ENCODE measurements around the gene S100A11. TPM values are rescaled to one million over a fixed set of nuclear protein-coding genes. Genes with fewer than 3 reads are reported as not detected.

The S100A11 gene
- total RNA-seq, 1 donor from 2014 or later = 668 TPM

DNA sequence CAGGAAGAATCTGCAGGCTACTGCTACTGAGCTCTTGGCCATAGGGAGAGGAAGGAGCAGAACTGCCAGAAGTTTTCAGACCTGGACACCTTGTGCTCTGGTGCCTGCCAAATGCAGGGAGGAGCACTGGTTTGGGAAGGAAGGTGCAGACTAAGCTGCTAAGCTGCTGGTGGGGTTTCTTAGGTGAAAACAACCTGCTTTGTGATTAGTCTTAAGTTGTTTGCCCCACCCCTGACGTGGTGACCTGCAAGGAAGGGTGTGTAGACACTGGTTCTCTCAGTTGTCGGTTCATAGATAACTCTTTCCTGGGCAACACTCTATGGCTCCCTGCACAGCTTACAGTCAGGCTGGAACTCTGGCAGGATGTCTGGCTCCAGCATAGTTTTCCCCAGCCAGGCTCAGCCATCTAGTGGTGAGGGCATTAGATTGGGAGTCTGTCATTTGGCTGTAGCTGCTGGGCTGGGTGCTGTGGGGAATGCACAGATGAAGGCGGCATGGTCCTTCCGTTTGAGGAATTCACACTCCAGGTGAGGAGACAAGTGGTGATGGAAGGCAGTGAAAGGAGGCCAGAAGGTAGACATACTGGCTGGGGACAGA lies 32.9 kb downstream of the S100A11 start:
- DNase-seq (ENCODE audit: extremely low read depth, low read depth, low spot score) = no peak

DNA sequence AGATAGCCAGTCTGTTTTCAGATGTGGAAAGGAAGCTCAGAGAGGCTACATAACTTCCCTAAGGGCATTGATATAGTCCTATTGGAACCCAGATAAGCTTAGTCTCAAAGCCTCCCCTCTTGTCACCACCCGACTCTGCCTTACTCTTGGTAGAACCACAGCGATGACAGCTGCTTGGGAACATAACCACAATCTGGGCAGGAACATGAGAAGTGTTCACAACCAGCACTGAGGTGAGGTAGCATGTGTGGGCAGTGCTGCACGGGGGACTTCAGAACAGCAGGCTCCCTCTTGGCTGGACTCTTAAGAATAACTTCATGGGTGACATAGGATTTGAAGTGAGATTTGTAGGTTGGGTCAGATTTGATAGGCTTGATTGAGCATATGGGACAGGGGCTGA lies 33.8 kb downstream of the S100A11 start:
- DNase-seq (ENCODE audit: extremely low read depth, low read depth, low spot score) = no peak

DNA sequence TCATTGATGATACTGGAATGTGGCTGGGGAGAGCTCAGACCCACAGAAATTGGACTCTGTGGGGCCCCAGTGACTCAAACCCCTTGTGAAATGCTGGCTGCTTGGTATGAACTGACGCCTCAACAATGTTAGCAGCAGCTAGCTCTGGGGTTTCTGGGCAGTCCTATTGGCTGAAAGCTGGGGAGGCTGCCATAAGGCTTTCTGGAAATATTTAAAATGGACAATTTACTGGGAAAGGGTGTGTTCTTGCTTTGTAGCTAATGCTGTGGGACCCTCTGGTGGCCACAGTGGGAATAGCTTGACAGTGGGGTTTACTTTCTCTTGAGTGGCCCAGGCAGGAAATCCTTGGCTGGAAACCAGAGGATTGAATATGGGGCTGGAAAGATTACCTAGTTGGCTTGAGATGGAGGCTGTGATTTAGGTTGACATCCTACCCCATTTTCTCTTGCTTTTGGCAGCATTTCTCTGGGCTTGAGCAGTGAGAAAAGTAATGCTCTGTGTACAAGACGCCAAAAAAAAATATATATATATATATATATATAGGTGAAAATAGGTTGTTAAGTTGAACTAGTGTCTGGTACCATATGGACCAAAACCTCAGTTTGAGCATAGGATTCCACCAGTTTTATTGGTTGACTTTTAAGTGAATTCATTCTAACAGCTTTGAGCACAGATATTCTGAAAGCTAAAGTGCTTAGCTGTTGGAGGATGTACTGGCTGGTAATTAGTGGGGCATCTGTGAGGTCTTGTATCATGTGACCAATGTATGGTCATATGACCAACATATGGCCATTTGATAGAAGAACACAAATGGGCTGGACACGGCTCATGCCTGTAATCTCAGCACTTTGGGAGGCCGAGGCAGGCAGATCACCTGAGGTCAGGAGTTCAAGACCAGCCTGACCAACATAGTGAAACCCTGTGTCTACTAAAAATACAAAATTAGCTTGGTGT lies 34.9 kb downstream of the S100A11 start:
- DNase-seq (ENCODE audit: extremely low read depth, low read depth, low spot score) = peak; percentile 77

DNA sequence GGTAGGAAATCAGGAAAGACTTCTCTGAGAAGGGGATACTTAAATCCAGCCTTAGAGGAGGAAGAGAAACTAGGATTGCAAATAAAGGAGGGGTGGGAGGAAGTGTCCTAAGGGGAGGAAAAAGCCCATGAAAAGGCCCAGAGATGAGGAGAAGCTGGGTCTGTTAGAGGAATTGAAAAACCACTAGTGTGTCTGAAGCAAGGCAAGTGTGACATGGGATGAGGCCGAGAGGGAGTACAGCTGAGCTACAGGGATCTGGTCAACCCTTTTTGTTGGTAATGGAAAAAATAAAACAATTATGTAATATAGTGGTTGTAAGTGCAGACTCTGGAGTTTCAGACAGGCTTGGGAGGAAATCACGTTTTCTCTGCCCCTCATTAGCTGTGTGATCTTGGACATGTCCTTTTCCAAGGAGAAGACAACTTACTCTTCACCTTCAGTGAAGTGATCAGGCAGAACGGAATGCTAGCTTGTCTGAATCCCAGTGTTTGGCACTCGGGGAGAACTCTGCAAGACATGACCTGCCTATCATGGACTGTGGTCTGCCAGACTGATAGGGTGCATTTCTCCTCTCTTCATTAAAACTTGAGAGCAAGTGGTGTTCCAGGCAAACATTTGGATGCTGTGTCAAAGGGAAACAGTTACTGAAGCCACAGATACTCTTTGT lies 35.7 kb downstream of the S100A11 start:
- no peak for DNase-seq (ENCODE audit: extremely low read depth, low read depth, low spot score)

DNA sequence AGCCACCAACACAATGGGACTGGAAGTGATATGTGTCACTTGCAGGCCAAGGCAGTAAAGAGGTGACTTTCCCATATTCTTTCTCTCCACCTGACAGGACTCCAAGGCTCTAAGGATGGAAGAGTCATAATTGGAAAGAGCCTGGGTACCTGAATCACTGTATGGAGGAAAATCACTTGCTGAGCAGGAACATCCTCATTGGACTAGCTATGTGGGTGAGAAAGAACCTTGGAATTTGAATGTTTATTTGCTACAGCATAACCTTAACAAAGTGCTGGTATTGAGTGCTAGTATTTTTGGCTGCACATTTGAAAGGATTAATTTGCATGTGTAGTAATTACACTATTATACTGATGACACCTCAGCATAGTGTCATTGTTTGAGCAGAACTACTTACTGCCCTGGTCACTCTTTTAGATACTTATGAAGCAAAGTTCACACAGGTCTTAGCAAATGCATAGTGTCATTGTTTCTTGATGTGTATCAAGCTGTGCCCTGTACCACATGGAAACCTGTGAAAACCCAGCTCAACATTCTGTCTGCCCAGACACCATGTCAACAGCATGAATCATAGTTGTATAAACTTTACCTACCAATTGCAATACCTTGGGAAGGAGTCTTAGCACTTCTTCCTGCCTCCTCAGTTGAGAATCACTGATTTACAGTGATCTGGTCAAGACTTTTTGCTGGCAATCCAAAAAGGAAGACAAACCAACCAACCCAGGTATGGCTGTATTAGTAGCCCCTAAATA lies 38.0 kb downstream of the S100A11 start:
- no peak for DNase-seq (ENCODE audit: extremely low read depth, low read depth, low spot score)

DNA sequence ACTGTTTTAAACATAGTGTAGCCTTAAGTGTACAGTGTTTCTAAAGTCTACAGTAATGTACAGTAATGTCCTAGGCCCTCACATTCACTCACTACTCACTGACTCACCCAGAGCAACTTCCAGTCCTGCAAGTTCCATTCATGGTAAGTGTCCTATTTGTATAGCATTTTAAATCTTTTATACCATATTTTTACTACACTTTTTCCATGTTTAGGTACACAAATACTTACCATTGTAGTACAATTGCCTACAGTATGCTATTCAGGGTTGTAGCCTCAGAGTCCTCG lies 39.6 kb downstream of the S100A11 start:
- no peak for DNase-seq (ENCODE audit: extremely low read depth, low read depth, low spot score)

DNA sequence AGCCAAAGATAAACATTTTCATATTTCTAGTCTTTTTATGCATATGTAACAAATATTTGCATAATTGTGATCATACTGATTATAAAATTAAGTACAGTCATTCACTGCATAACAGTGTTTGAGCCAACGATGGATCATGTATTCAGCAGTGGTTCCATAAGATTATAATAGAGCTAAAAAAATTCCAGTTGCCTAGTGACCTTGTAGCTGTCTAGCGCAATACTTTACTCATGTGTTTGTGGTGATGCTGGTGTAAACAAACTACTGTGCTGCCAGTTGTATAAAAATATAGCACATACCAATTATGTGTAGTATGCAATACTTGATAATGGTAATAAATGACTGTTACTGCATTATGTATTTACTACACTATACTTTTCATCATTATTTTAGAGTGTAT lies 41.0 kb downstream of the S100A11 start:
- no peak for DNase-seq (ENCODE audit: extremely low read depth, low read depth, low spot score)

DNA sequence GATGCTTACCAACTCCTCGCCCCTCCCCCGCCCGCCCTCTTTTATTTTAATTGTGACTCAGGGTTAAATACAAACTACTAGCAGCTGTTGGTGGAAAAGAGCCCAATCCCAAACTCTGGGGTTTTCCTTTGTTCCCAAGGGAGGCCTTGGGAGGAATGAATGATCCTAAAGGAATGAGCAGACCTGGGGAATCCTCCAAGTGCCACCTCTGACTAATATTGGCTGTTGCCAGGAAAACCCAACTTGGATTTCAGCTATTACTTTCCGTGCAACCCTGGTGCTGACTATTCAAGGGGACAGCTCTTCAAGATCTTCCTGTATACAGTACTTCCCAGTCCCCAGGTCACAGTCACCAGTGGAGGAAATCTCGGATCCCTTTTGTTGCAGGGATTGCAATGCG lies 41.8 kb downstream of the S100A11 start:
- no peak for DNase-seq (ENCODE audit: extremely low read depth, low read depth, low spot score)

DNA sequence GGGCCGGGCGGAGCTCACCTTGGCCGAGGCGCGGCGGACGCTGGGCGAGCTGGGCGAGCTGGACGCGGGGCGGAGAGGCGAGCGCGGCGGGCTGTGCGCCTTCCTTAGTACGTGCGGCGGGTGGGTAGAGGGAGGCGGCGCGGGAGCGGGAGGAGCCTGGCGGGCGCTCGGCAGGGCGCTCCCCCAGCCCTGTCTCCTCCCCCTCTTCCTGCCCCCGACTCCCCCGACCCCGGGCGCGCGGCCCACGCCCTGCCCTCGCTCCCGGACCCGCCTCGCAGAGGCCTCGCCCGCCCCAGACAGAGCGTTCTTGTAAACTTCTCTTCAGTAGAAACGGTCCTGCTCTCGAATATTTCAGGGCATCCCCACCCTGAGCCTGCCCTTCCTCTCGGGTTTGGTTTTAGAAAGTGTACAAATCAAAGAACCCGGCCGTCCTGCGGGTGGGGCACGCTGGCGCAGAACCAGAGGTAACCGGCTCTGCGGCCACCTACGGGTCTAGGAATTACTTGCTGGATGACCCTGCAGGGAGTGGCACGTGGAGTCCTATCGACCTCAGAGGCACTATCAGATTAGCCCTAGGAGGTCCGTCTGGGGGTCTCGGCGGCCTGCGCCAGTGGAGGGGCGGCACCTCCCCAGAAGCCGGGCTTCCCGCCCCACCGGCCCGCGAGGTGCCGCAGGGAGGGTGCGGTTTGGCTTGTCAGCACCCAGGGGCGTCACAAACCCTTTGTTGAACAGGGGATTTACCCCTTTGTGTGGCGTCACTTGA lies 42.9 kb downstream of the S100A11 start, which contains the start of gene S100A10:
TSS of gene S100A10 (minus strand) at position 126 of the 763 bp plus-strand sequence. CDS start 7,629 bp downstream, outside the sequence.
- DNase-seq (ENCODE audit: extremely low read depth, low read depth, low spot score) = no peak

DNA sequence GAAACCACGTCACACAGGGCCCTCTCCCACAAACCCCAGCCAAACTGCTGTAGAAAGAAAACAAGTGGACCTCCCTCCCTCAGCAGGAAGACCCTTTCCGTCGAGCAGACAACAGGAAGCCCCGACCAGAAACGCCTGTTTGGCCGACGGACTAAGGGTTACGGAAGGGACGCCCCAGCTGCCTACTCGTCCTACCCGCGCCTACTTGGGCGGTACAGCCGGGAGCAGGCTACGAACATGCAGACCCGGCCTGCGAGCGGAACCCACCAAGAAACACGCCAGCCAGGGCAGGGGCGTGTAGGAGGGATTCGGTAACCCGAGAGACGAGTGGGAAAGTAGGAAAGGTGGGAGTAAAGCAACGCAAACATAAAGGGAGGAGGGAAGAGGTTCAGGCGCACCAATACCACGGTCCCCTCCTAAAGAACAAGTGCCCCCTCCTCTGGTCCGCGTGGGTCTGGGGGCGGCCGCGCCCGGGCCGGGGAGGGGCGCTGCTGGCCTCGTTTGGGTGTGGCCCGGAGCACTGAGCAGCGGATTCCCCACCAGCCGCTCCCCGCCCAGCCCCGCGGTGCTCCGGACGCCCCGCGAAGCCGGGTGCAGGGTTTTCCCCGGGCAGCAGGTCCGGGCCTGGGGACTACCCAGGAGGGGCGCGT lies 43.6 kb downstream of the S100A11 start:
- no peak for DNase-seq (ENCODE audit: extremely low read depth, low read depth, low spot score)

DNA sequence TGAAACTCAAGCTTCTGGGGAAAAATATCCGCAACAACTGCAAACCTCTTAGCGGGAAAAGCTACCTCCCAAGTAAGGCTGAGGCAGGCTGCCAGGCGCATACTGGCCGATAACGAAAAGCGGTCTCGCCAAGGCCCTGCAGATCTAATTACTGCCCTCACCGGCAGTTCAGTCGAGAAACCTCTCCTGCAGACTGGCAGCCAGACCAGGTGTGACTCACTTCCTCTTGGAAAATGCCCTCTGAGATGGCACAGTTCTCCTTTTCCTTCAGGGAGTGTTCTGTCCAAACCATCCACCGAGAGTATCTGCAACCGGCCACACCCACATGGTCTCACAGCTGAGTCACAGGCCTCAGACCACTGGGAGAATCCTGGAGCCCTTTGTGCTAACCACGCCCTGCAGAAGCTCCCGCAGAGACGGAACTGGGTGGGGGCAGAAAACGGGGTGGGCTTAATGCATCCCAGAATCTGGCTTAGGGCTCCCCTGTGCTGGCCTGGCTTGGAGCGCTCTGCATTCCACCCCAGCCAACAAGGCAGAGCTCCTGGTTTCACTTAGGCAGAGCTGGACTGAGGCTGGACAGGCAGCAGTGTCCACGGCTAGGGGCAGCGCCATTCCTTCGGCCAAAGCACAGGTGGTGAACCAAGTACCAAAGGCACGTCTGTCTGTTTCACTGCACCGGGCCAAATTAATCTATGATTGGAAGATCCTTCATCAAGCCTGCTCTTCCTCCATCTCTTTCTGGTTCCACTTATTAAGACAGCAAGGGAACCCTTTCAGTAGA lies 44.3 kb downstream of the S100A11 start:
- DNase-seq (ENCODE audit: extremely low read depth, low read depth, low spot score) = no peak

DNA sequence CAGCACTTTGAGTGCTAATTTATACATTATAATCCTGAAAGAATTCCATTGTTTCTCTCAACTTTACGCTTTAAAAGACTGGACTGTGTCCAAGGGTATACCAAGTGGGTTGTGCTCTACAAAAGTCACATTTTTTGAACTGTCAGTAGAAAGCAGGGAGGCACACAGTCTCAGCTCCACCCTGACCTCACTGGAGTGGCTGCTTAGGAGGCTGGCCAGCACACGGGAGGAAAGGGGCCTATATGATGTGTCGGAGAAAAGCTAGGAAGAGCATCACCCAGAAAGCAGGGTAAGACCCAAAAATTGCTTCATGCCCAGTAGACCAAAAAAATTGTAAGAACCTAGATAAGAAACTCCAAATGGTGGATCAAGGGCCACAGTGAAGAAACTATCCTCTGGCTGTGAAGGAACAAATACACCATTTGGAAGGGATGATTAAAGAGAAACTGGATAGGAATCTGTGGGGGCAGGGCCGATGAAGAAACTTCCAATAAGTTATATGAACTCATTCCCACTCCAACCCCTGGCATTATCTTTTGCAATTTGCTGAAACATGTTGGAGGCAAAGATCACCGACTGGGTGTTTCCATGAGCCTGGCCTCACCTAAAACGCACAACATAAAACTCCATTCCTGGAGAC lies 45.0 kb downstream of the S100A11 start:
- DNase-seq (ENCODE audit: extremely low read depth, low read depth, low spot score) = no peak

DNA sequence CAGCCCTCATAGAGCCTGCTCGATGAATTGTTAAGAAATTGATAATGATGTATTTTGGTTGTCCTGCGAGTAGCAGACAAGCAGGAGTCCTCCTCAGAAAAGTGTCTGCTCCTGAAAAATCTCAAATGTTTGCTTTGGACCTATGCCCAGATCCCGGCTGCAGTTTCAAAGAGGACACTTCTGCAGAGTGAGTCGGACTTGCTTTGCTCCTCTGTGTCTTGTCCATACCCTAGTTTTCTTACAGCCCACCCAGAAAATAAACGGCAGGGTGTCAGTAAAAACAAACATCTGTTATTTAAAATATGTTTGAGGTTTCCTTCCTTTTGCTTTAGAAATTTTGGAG lies 46.0 kb downstream of the S100A11 start:
- DNase-seq (ENCODE audit: extremely low read depth, low read depth, low spot score) = no peak

DNA sequence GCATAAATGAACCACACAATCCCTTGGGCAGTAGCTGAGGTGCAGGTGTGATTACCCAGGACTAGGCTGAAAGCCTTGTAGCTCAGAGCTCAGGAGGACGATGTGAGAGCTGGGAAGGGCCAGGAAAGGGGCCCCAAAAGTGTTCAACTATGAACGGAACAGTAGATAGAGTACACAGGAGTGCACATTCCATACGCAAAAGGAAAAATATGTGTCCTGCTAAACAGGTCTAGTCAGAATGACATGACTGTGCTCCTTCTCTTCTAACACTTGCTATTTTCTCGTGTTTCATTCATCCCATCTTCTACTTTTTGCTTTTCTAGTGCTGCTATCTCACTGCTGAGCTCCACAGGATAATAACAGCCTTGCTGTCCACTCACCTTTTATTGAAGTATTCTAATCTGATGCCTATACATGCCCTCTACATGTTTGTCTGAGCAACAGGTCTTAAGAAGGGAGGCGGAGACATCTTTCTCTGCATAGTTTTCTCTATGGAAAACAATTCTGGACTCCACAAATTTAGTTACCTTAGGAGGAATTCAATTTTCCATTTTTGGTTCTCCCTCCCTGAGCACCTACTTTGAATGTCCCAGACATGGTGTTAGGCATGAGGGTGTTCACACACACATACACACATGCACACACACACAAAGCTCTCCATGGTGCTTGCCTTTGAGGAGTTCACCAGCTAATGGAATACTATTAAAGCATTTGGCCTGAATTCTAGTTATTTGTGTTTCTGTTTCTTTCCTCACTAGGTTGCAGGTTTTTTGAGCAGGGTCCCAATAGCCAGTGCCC lies 46.5 kb downstream of the S100A11 start:
- no peak for DNase-seq (ENCODE audit: extremely low read depth, low read depth, low spot score)

DNA sequence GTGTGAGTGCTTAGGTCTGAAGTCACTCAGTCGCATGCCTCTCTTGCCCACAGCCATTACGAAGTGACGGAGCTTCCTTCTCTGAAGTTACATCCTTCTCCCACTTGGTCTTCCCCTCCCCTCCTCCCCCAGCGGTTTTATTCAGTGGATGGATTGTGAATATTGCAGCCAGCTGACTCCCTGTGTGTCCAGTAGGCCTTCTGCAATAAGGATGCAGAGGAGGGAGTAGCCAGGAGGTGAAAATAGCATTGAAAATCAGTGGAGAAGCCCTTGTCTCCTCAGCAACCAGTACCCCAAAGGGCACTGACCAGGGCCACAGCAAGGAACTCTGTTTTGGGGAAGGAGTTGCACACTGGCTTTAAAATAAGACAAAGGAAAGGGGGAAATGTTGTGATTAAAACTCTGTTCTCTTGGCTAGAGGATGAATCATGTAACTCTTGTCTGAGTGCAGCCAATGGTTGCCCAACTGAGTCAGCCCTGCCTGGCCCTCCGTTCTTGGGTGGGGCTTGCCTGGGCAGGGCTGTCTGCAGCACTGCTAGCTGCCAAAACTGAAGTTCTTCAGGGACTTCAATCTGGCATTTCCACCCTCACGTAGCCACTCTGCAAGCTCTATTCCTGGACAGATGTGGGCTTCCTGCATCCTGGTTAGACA lies 47.5 kb downstream of the S100A11 start:
- DNase-seq (ENCODE audit: extremely low read depth, low read depth, low spot score) = no peak

DNA sequence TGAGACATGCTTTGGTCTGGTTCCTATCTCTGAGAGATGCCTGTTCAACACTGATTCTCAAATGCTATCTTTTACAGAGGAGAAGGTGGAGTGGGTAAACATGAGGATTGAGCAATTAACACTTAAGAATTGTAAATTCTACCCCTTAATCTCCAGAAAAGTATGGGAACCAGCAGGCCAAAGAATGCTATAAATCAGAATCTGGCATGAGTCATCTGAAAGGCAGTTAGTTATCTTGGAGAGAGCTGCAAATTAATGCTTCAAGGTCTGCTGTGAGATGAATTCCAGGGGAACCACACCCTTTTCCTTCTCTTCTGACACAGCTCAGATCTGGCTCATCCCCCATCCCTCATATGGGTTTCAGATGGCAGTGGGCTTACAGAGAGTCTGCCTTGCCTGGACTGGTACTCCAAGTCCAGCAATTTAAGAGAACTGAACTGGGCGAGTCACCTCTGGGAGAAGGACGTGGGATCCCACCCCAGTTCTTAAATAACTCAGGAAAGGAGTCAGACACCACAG lies 48.3 kb downstream of the S100A11 start:
- no peak for DNase-seq (ENCODE audit: extremely low read depth, low read depth, low spot score)

DNA sequence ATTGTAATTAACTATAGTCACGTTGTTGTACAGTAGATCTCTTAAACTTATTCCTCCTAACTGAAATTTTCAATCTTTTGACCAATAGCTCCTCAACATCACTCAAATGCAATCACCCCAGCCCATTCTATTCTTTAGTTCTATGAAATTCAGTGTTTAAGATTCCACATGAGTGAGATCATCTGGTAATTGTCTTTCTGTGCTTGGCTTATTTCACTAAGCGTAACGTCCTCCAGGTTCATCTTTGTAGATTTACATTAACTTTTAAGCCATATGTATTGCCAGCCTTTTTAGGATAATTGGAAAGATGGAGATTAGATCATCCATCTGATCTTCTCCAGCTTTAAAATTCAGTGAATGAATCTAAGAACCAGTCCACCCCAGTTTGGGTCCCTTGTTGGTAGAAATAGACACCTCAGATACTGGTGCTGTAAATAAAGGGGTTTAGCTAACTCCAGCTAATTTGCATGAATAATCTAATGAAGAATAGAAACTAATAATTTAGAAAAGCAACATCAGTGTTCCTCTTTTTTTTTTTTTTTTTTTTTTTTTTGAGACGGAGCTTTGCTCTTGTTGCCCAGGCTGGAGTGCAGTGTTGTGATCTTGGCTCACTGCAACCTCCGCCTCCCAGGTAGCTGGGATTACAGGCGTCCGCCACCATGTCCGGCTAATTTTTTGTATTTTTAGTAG lies 50.2 kb downstream of the S100A11 start:
- no peak for DNase-seq (ENCODE audit: extremely low read depth, low read depth, low spot score)

Data from glomerular endothelial cell (primary cell).